GM21381 (cell line): ENCODE results near the gene FCHO2.
"Not testable (repeated sequence)": the region's sequence is repeated elsewhere in the genome, so short reads cannot be mapped to it uniquely, and the experiment has no call there.

Experiments used
- ATAC-seq: cut with Tn5 transposase; IDR thresholded peaks from one replicate; pipeline ENCODE4 v1.9.1; 2021; ENCODE audit warnings: mild to moderate bottlenecking, moderate library complexity; ENCODE audit not compliant: unreplicated experiment

The FCHO2 gene

DNA sequence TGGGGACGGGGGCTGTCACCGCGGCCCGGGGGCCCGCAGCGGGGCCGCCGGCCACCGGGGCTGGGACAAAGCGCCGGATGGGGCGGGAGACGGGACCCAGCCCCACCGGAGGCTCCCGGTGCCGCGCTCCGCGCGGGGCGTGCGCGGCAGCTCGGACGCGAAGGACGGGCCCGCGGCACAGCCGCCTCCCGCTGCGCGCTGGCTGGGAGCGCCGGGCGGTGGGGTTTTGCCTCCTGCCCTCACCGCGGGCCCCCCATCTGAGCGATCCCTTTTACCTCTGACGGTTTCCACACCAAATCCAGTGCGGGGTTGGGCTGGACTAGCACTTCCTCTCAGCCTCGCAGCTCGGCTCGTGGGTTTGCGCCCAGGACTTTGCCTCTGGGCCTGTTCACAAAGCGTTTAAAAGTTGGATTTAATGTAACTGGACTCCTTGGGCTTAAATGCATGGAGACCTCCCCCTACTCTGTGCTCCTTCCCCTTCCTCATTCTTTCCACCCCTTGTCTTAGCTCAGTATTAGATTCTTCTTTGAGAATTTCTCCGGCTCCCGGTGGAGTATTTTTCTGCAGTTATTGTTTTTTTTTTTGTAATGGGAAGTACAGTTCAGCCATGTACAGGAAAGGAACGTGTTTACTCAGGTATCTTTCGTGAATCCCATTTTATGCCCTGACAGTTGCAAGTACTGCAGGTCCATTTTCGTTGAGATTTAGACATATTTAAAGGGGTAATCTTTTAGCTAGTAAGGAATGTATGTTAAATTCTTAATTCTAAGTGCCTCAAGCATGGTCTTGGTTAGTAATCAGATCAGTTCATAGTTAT is 691 bp downstream of the FCHO2 start:
- peak; percentile 34 for ATAC-seq

GRCh38 chr5:72957337-72957736 is 1.5 kb downstream of the FCHO2 start:
- no peak for ATAC-seq

GRCh38 chr5:72959257-72959656 is 3.4 kb downstream of the FCHO2 start:
- ATAC-seq: no peak

DNA sequence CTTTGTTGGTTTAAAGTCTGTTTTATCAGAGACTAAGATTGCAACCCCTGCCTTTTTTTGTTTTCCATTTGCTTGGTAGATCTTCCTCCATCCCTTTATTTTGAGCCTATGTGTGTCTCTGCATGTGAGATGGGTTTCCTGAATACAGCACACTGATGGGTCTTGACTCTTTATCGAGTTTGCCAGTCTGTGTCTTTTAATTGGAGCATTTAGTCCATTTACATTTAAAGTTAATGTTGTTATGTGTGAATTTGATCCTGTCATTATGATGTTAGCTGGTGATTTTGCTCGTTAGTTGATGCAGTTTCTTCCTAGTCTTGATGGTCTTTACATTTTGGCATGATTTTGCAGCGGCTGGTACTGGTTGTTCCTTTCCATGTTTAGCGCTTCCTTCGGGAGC is 18.6 kb downstream of the FCHO2 start:
- ATAC-seq: not testable (repeated sequence)

GRCh38 chr5:72976810-72977209 is 21.0 kb downstream of the FCHO2 start:
- not testable (repeated sequence) for ATAC-seq

DNA sequence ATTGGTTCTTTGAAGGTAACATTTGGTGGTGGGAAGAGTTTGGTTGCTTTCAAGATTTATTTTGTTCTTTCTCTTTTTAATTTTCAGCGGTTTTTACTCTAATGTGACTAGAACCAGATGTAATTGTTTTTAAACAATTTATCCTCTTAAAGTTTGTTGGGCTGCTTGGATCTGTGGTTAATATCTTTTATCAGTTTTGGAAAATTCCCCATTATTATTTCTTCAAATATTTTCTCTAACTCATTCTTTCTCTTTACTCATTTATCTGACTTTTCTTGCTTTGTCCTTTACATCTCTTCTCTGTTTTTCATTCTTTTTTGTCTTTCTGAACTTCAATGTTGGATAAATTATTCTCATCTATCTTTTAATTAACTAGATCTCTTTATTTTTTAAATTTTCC is 29.9 kb downstream of the FCHO2 start:
- no peak for ATAC-seq

GRCh38 chr5:72988769-72989168 is 32.9 kb downstream of the FCHO2 start:
- no peak for ATAC-seq

DNA sequence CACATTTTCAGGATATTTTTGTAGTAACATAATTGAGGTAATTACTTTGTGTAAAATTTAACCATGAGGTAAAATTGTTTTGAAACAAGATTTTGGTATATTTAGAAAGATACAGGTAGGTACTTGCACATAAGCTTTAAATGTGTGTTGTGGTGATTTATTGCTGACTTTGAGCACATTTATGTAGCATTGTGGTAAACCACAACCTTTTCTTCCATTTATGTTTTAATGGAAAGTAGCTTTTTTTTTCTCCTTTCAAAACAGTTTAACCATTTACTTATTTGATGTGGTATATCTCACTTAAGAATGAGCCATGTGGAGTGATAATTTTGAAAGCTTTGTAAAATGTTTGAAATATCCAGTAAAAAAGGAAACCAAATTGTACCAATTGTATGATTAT is 35.6 kb downstream of the FCHO2 start:
- ATAC-seq: no peak

GRCh38 chr5:72994578-72994977 is 38.7 kb downstream of the FCHO2 start:
- no peak for ATAC-seq

GRCh38 chr5:72996632-72997031 is 40.8 kb downstream of the FCHO2 start:
- no peak for ATAC-seq

DNA sequence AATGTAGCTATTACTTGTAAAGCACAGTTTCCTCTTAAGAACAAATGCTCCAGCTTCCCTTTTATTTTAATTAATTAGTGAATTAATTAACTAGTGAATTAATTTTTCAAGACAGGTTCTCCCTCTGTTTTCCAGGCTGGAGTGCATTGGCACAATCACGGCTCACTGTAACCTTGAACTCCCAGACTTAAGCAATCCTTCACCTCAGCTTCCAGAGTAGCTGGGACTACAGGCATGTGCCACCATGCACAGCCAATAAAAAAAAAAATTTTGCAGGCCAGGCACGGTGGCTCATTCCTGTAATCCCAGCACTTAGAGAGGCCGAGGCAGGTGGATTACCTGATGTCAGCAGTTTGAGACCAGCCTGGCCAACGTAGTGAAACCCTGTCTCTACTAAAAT is 44.1 kb downstream of the FCHO2 start:
- no peak for ATAC-seq

GRCh38 chr5:73005886-73006285 is 50.0 kb downstream of the FCHO2 start:
- ATAC-seq: no peak

- no peak for ATAC-seq
These were observed 51.2 kb downstream of the FCHO2 start for GRCh38 chr5:73007051-73007450.

- ATAC-seq: no peak
These were observed 53.0 kb downstream of the FCHO2 start for GRCh38 chr5:73008831-73009230.

GRCh38 chr5:73011612-73012011 is 55.8 kb downstream of the FCHO2 start:
- ATAC-seq: not testable (repeated sequence)

DNA sequence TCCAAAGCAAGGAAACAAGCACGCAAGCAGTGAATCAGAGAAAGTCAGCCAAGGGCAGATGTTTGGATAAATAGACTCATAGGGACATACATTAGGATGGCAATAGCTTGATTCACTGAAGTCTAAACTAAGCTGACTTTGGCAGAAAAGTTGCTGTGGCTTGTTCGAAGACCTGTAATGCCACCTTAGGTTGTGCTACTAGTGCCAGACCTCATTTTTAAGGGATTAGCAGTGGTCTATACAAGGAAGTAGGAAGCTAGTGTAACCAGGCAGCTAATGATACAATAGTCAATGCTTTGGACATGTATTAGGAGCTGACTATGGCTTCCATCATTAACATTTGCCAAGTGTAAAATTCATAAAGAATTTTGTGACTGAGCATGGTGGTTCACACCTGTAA is 63.1 kb downstream of the FCHO2 start:
- ATAC-seq: no peak

GRCh38 chr5:73019766-73020165 is 63.9 kb downstream of the FCHO2 start:
- no peak for ATAC-seq

GRCh38 chr5:73022471-73023169 is 66.8 kb downstream of the FCHO2 start:
- no peak for ATAC-seq

DNA sequence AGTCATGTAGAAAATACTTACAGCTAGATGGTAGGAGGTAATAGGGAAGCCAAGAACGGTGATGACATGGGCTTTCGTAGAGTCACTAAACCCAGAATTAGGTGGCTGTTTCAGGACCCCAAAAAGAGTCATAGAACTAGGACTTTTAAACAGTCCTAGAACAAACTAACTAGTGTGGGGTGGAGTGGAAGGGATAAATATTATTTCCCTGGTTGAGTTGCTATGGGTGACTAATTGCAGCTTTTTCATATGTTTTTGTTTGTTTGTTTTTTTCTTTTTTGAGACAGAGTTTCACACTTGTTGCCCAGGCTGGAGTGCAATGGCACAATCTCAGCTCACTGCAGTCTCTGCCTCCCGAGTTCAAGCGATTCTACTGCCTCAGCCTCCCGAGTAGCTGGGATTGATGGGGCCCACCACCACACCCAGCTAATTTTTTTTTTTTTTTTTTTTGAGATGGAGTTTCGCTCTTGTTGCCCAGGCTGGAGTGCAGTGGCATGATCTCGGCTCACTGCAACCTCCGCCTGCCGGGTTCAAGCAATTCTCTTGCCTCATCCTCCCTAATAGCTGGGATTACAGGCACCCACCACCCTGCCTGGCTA is 69.2 kb downstream of the FCHO2 start:
- not testable (repeated sequence) for ATAC-seq

GRCh38 chr5:73027361-73027760 is 71.5 kb downstream of the FCHO2 start:
- ATAC-seq: no peak

DNA sequence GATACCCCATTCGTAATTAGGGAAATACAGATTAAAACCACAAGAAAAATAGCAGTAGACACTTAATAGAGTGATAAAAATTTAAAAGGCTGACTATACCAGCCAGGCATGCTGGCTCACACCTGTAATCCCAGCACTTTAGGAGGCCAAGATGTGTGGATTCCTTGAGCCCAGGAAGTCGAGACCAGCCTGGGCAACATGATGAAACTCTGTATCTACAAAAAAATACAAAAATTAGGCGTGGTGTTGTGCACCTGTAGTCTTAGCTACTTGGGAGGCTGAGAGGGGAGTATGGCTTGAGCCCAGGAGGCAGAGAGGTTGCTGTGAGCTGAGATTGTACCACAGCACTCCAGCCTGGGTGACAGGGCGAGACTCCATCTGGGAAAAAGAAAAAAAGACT is 72.0 kb downstream of the FCHO2 start:
- ATAC-seq: no peak

- no peak for ATAC-seq
These were observed 73.3 kb downstream of the FCHO2 start for GRCh38 chr5:73028991-73029595.
